GDM1 (cell line): ENCODE measurements around the gene IGFBP1.
"Not testable (repeated sequence)": the region's sequence is repeated elsewhere in the genome, so short reads cannot be mapped to it uniquely, and the experiment has no call there.

ENCODE experiments used
- DNase-seq: peaks from one replicate; lab custom pipeline; 2025; lab: John Stamatoyannopoulos, UW

IGFBP1 gene

GRCh38 chr7:45888185-45888992 lies at the start of gene IGFBP1:
Gene IGFBP1, plus strand, starts transcription at chr7:45888488. Its CDS starts 165 bp downstream, at chr7:45888653.
- DNase-seq, result no peak

- DNase-seq, result not testable (repeated sequence)
Measured at GRCh38 chr7:45838852-45839251, 49.4 kb upstream of the IGFBP1 start.

- not testable (repeated sequence) for DNase-seq
Measured at GRCh38 chr7:45841926-45842717, 46.2 kb upstream of the IGFBP1 start.

GRCh38 chr7:45846536-45846935 lies 41.8 kb upstream of the IGFBP1 start:
- not testable (repeated sequence) for DNase-seq

GRCh38 chr7:45848734-45849133 lies 39.6 kb upstream of the IGFBP1 start:
- not testable (repeated sequence) for DNase-seq

GRCh38 chr7:45852984-45853383 lies 35.3 kb upstream of the IGFBP1 start:
- DNase-seq, result not testable (repeated sequence)

GRCh38 chr7:45853491-45853890 lies 34.8 kb upstream of the IGFBP1 start:
- DNase-seq, result not testable (repeated sequence)

- not testable (repeated sequence) for DNase-seq
Measured at GRCh38 chr7:45855680-45856079, 32.6 kb upstream of the IGFBP1 start.

- DNase-seq, result not testable (repeated sequence)
Measured at GRCh38 chr7:45856888-45857287, 31.4 kb upstream of the IGFBP1 start.

GRCh38 chr7:45863715-45864114 lies 24.6 kb upstream of the IGFBP1 start:
- DNase-seq, result no peak

- DNase-seq, result no peak
Measured at GRCh38 chr7:45865594-45866410, 22.5 kb upstream of the IGFBP1 start.

- DNase-seq, result no peak
Measured at GRCh38 chr7:45867471-45867870, 20.8 kb upstream of the IGFBP1 start.

- DNase-seq, result no peak
Measured at GRCh38 chr7:45869426-45869825, 18.9 kb upstream of the IGFBP1 start.

GRCh38 chr7:45872116-45873034 lies 15.9 kb upstream of the IGFBP1 start:
- no peak for DNase-seq

- no peak for DNase-seq
Measured at GRCh38 chr7:45873035-45873354, 15.3 kb upstream of the IGFBP1 start, which contains the start of gene CCDC201. Gene CCDC201, minus strand, starts transcription at chr7:45873082. Its CDS starts 75 bp downstream, at chr7:45873007.

GRCh38 chr7:45873355-45873754 lies 14.9 kb upstream of the IGFBP1 start:
- DNase-seq, result no peak

GRCh38 chr7:45874408-45875131 lies 13.7 kb upstream of the IGFBP1 start:
- DNase-seq, result no peak

- DNase-seq, result no peak
Measured at GRCh38 chr7:45876519-45876918, 11.8 kb upstream of the IGFBP1 start.

GRCh38 chr7:45878457-45879144 lies 9.7 kb upstream of the IGFBP1 start:
- no peak for DNase-seq

- no peak for DNase-seq
Measured at GRCh38 chr7:45880433-45880860, 7.8 kb upstream of the IGFBP1 start.
